Activated naive CD8-positive, alpha-beta T cell treated with anti-CD3 and anti-CD28 coated beads for 36 hours (primary cell): Measurements from ENCODE around the gene TEAD4. TPM values are rescaled to one million over a fixed set of nuclear protein-coding genes. Genes with fewer than 3 reads are reported as not detected.

ENCODE experiments used
- DNase-seq: peaks from one replicate; pipeline ENCODE4 v3.0.0; 2021
- H3K27ac Mint-ChIP-seq: one replicate; pipeline ENCODE4 v1.8.0; 2022; ENCODE audit warnings: mild to moderate bottlenecking, moderate library complexity, mixed read lengths
- H3K27me3 Mint-ChIP-seq: one replicate; pipeline ENCODE4 v1.8.0; 2022; ENCODE audit warnings: mild to moderate bottlenecking, mixed read lengths
- H3K36me3 Mint-ChIP-seq: one replicate; pipeline ENCODE4 v1.8.0; 2021; ENCODE audit warnings: mild to moderate bottlenecking, mixed read lengths
- H3K4me1 Mint-ChIP-seq: one replicate; pipeline ENCODE4 v1.8.0; 2021; ENCODE audit warnings: mixed read lengths
- H3K4me3 Mint-ChIP-seq: one replicate; pipeline ENCODE4 v1.8.0; 2022; ENCODE audit warnings: mild to moderate bottlenecking, moderate library complexity, mixed read lengths
- H3K9me3 Mint-ChIP-seq: one replicate; pipeline ENCODE4 v1.8.0; 2022; ENCODE audit warnings: mixed read lengths
- total RNA-seq, 2 experiments: library from RNA; stranded (reverse); gene quantifications; one replicate each; pipeline ENCODE4 v1.2.3, GENCODE V29; 2021

The TEAD4 gene
- total RNA-seq, 2 experiments from 2014 or later, result 3.4 to 3.7 TPM

DNA sequence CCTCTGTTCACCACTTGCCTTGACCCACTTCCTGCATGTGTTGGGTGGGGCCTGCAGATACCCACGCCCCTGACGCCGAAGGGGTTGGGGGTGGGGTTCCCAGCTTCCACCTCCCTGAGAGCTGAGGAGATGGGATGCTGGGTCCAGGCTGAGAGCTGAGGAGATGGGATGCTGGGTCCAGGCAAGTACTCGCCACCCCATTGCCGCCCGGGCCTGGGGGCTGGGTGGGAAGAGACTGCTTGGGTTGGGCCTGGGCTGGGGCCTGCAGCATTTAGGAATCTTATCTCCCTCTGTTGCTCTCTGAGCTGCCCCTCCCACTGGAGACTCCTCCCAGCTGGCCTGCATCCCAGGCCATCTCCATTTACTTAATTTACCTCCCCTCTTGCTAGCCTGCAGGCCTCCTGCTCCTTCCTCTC, 17.4 kb downstream of the TEAD4 start:
- H3K4me1 Mint-ChIP-seq, result no peaks in the 10 kb centered on the region
- no peaks in the 10 kb centered on the region for H3K9me3 Mint-ChIP-seq
- peaks cover 6% of the 10 kb centered on the region for H3K27me3 Mint-ChIP-seq

DNA sequence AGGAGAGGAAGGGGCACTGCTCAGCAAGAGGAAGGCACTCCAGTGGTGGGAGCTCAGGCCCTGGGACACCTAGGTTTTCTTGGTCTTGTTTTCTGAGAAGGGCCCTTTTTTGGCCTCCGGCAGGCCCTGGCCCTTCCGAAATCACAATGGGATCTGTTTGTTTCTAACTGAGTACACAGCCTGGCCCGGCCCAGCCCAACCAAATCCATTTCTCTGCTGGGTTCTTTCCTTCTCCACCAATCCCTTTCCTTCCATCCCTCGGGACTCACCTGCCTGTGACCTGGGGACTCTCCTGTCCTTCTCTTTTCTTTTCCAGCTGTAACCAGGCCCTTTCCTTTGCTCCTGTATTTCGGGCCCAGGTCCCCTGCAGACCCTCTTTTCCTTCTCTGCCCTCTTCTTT, 18.6 kb downstream of the TEAD4 start:
- Mint-ChIP-seq H3K27ac (no peak overlapping the region), H3K4me3 (no peak overlapping the region), H3K4me1 (no peaks in the 10 kb centered on the region), H3K27me3 (peaks cover 4% of the 10 kb centered on the region), H3K36me3 (no peaks in the 10 kb centered on the region), H3K9me3 (no peaks in the 10 kb centered on the region)
- no peak for DNase-seq

More for the DNA sequence above, 17.4 kb downstream of the TEAD4 start:
- Mint-ChIP-seq H3K4me3 (no peak overlapping the region), H3K36me3 (no peaks in the 10 kb centered on the region), H3K27ac (no peak overlapping the region)
- no peak for DNase-seq

DNA sequence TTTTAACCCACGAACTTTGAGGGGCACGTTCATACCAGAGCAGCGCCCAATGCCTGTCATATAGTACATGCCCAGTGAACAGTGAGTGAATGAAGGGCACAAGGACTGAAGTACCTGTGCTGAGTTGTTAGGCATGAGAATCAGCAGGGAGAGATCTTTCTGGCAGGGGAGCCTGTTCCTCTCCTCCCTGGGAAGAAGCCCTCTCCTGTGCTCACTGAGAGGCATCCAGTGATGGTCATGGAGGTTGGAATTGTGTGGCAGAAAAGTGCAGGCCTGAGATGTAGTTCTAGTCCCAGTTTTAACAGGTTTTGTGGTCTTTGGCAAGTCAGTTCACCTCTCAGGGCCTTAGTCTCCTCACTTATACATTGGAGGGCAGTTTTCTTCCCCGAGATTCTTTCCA, 20.6 kb downstream of the TEAD4 start:
- H3K9me3 Mint-ChIP-seq, result no peaks in the 10 kb centered on the region

DNA sequence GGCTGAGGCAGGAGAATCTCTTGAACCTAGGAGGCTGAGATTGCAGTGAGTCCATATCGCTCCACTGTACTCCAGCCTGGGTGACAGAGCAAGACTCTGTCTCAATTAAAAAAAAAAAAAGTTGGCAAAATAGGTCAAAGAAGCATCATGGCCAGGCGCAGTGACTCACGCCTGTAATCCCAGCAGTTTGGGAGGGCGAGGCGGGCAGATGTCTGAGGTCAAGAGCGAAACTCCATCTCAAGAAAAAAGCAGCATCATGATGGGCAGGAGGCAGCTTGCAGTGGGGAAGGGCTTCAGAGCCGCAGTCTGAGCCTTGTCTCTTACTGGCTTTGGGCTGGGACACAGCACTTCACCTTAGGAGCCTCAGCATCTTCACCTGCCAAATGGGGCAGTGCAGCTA, 21.4 kb downstream of the TEAD4 start:
- H3K27ac Mint-ChIP-seq, result no peak overlapping the region
- H3K9me3 Mint-ChIP-seq, result no peaks in the 10 kb centered on the region
- no peaks in the 10 kb centered on the region for H3K27me3 Mint-ChIP-seq
- H3K4me3 Mint-ChIP-seq, result no peak overlapping the region
- DNase-seq, result no peak
- no peaks in the 10 kb centered on the region for H3K36me3 Mint-ChIP-seq
- H3K4me1 Mint-ChIP-seq, result peaks cover 6% of the 10 kb centered on the region

More for the DNA sequence above, 20.6 kb downstream of the TEAD4 start:
- Mint-ChIP-seq H3K27ac (no peak overlapping the region), H3K4me1 (peaks cover 6% of the 10 kb centered on the region), H3K27me3 (no peaks in the 10 kb centered on the region), H3K36me3 (no peaks in the 10 kb centered on the region), H3K4me3 (no peak overlapping the region)
- DNase-seq, result no peak

DNA sequence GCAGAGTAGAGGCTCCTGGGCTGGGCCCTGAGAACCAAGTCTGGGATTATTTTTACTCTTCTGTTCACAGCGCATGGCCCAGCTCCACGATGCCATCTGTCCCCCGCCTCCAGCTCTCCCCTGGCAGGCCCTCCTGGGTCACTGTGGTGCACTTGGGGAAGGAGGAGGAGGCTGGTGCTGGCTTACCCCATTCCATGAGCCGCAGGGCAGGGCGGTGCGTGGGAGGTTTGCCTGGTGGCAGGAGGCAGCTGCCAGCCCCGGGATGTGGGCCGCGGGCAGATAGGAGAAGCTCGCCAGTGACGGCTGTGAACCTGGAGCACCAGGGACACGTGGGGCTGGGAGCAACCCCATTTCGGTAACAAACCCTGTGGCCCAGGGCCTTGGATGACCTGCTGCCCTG, 23.2 kb downstream of the TEAD4 start:
- Mint-ChIP-seq H3K27ac (no peak overlapping the region), H3K4me3 (no peak overlapping the region), H3K36me3 (no peaks in the 10 kb centered on the region), H3K9me3 (no peaks in the 10 kb centered on the region), H3K4me1 (peaks cover 6% of the 10 kb centered on the region), H3K27me3 (no peaks in the 10 kb centered on the region)
- DNase-seq, result no peak

DNA sequence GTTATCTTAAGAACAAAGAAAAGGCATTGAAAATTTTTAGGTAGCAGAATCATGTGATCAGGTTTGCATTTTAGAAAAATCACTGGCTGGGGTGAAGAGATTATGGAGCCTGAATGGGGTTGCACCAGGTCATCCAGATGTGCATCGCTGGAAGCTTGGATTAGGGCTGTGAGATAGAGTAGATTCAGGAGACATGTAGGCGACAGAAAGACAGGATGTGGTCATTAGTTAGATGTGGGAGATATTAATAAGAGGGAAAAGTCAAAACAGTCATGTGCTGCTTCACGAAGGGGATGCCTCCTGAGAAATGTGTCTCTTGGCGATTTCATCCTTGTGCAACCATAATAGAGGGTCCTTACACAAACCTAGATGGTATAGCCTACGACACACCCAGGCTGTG, 25.1 kb downstream of the TEAD4 start:
- no peaks in the 10 kb centered on the region for H3K27me3 Mint-ChIP-seq
- no peaks in the 10 kb centered on the region for H3K9me3 Mint-ChIP-seq
- no peak for DNase-seq
- no peaks in the 10 kb centered on the region for H3K36me3 Mint-ChIP-seq
- H3K4me1 Mint-ChIP-seq, result peaks cover 6% of the 10 kb centered on the region
- no peak overlapping the region for H3K27ac Mint-ChIP-seq
- no peak overlapping the region for H3K4me3 Mint-ChIP-seq

DNA sequence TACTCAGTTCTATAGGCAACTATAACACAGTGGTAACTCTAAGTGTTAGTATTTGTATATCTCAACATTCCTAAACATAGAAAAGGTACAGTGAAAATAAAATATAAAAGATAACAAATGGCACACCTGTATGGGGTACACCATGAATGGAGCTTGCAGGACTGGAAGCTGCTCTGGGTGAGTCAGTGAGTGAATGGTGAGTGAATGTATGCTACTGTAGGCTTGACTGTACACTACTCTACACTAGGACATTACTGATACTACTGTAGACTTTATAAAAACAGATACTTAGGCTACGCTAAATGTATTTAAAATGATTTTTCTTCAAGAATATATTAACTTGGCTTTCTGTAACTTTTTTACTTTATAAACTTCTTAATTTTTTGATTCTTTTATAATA, 25.5 kb downstream of the TEAD4 start:
- H3K9me3 Mint-ChIP-seq, result peaks cover 1% of the 10 kb centered on the region
- peaks cover 6% of the 10 kb centered on the region for H3K4me1 Mint-ChIP-seq
- H3K4me3 Mint-ChIP-seq, result no peak overlapping the region
- H3K36me3 Mint-ChIP-seq, result peaks cover 1% of the 10 kb centered on the region
- H3K27ac Mint-ChIP-seq, result no peak overlapping the region
- no peaks in the 10 kb centered on the region for H3K27me3 Mint-ChIP-seq
- no peak for DNase-seq

DNA sequence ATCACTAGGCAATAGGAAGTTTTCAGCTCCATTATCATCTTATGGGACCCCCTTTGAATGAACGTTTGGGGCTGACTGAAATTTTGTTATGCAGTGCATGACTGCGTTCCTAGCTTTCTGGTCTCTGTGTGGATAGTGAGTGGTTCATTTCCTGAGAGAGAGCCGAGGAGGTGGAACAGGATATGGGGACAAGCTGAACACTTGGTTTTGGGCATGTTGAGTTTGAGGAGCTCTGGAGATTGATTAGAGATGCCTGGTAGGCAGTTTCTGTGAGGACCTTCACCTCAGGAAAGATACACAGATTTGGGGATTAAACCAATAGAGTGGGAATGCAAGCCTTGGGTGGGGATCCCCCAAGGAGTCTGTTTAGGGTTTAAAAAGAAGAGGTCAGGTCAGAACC, 27.7 kb downstream of the TEAD4 start:
- Mint-ChIP-seq H3K9me3 (peaks cover 8% of the 10 kb centered on the region), H3K4me1 (peaks cover 6% of the 10 kb centered on the region), H3K4me3 (no peak overlapping the region), H3K27ac (no peak overlapping the region), H3K36me3 (peaks cover 2% of the 10 kb centered on the region), H3K27me3 (no peaks in the 10 kb centered on the region)
- no peak for DNase-seq

DNA sequence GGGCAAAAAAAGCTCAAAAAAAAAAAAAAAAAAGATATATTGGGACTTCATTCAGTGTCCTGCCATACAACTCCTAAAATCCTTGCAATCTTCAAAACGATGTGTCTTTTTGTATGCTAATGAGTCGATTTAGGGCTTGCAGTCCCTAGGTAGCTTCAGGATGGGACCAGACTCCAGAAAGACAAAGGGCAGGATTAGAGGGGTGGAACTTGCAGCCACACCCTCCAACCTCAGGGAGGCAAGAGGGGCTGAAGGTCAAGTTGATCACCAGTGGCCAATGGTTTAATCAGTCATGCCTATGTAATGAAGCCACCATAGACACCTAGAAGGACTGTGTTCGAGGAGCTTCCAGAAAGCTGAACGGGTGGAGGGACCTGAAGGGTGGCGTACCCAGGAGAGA, 29.3 kb downstream of the TEAD4 start:
- H3K27ac Mint-ChIP-seq, result no peak overlapping the region
- peaks cover 2% of the 10 kb centered on the region for H3K36me3 Mint-ChIP-seq

DNA sequence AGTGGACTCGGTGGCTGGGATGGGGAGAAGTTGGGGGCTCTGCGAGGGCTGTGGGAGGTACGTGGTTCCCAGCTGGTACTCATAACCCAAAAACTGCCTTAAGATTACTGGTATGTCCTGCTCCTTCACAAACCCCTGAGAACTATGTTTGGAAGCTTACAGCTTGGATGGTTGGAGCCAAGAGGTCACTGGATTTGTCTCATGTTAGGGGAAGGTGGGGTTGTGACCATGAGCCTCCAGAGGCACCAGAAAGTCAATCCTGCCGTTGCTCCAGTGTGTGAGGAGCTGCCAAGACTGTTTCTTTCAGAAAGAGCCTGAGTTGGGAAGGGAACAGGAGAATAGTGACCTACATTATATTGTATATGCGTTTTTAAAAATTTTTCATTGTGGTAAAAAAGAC, 33.5 kb downstream of the TEAD4 start:
- no peak for DNase-seq
- Mint-ChIP-seq H3K9me3 (peaks cover 8% of the 10 kb centered on the region), H3K27ac (no peak overlapping the region), H3K4me3 (no peak overlapping the region), H3K27me3 (no peaks in the 10 kb centered on the region), H3K4me1 (no peaks in the 10 kb centered on the region), H3K36me3 (peaks cover 2% of the 10 kb centered on the region)

More for the DNA sequence above, 29.3 kb downstream of the TEAD4 start:
- no peak for DNase-seq
- Mint-ChIP-seq H3K4me3 (no peak overlapping the region), H3K9me3 (peaks cover 8% of the 10 kb centered on the region), H3K27me3 (no peaks in the 10 kb centered on the region), H3K4me1 (peaks cover 6% of the 10 kb centered on the region)

DNA sequence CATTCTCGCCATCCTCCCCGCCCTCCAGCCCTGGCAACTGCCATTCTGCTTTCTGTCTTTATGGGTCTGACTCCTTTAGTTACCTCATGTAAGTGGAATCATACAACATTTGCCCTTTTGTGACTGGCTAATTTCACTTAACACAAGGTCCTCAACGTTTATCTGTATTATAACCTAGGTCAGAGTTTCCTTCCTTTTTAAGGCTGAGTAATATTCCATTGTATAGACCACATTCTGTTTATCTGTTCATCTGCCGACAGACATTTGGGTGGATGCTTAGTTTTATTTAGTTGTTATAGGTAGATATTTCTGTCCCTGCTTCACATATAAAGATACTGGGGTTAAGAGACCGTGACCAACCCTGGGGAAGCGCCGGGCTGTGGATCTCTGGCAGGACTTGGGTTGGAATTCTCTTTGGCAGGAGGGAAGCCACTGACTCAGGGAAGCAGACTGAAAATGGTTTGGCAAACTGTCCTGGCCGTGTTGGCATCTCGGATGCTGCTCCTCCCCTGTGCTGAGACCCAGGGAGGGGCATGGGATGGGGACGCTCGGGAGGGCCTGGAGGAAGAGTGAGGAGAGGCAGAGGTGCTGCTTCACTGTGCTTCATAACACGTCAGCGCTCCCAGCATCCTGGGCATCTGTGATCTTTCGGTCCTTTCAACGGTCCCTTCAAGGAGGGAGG, 38.9 kb downstream of the TEAD4 start:
- H3K36me3 Mint-ChIP-seq, result no peaks in the 10 kb centered on the region
- no peak overlapping the region for H3K27ac Mint-ChIP-seq
- H3K9me3 Mint-ChIP-seq, result no peaks in the 10 kb centered on the region
- no peak overlapping the region for H3K4me3 Mint-ChIP-seq
- H3K4me1 Mint-ChIP-seq, result no peaks in the 10 kb centered on the region
- DNase-seq, result no peak
- H3K27me3 Mint-ChIP-seq, result no peaks in the 10 kb centered on the region

DNA sequence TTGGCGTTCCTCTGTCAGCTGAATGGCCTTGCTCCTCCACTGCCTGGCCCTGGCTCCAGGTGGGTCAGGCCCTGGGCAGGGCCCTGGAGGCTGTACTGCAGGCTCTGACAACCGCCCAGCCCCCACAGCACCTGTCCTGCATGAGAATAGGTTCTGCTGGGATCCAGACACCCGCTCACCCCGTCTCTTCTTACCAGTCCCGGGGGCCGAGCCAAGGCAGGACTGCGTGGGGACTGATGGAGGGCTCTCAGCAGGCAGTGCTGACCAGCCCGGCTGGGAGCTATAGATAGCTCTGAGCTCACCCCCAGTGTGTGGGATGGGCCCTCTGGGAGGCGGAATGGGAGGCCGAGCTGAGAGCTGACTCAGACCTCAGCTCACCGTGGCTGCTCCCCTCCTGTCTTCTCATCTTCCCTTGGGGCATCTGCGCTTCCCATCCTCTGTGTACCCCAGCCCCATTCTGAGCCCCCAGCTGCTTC, 39.6 kb downstream of the TEAD4 start:
- Mint-ChIP-seq H3K9me3 (no peaks in the 10 kb centered on the region), H3K4me3 (no peak overlapping the region), H3K36me3 (no peaks in the 10 kb centered on the region), H3K4me1 (no peaks in the 10 kb centered on the region), H3K27ac (no peak overlapping the region), H3K27me3 (no peaks in the 10 kb centered on the region)
- no peak for DNase-seq

DNA sequence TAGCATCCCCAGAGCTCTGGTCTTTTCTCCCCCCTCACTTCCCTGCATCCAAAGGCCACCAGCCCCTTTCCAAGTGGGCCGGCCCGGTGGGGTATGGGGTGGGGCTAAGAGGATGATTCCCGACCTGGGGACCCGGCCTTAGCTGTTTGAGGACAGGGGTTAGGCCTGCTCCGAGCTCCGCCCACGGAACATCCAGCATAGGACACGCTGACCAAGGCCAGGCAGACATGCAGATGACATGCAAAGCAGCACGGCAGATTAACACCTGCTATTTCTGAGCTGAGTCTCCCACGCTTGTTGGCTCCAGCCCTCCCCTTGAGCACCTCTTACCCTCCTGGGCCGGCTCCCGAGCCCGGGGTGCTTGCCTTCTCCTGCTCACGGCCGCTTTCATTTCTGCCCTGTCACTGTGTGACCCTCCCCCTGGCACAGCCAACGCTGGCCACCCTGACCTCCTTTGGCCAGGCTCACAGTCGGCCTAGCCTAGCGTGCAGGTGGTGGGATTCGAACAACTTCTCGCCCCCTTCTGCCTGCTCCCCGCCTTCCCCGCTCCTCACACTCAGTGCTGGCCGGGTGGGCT, 40.2 kb downstream of the TEAD4 start:
- Mint-ChIP-seq H3K36me3 (no peaks in the 10 kb centered on the region), H3K4me1 (no peaks in the 10 kb centered on the region), H3K4me3 (no peak overlapping the region), H3K27me3 (no peaks in the 10 kb centered on the region), H3K27ac (no peak overlapping the region), H3K9me3 (no peaks in the 10 kb centered on the region)
- DNase-seq, result no peak

DNA sequence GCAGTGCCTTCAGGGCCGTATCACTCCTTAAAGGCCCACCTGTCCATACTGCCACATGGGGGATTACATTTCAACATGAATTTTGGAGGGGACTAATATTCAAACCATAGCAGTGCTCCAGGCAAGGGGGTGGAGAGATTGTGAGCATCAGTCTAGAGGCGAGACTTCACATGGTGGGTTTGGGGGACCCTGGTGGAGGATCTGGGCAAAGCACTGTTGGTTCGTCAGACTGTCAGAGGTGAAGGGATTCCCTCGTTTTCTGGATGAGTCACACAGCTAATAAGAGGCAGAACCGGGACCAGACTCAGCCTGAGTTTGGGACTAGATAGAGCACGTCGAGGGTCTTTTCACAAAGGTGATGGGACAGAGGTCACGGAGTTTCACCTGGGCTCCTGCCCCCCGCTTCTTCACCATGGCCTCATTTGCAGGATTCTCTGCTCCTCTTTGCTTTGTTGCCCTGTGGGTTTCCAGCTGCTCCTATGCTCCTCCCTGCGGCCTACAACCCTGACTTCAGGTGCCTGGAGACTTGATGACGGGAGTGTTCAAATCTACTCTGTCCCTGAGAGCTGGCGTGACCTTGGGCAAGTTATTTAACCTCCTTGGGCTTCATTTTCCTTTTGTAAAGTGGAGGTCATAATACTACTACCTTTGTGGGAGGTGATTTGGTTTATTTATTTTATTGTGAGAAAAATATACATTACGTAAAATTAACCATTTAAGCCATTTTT, 41.5 kb downstream of the TEAD4 start:
- H3K4me3 Mint-ChIP-seq, result no peak overlapping the region

DNA sequence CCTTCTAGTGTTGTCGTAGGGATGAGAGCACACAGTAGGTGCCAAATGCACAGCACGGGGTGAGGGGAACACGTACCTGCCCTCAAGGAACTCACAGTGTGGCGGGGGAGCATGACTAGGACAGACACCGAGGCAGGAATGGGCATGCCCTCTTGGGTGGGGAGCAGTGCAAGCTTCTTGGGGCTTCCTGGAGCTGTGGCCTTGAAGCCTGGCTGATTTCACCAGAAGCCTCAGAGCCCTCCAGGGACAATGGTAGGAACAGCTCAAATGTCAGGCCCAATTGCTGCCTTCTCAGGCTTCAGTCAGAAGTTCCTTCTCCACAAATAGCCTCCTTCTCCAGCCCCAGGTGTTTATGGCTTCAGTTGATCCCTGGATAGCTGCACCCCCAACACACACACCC, 43.4 kb downstream of the TEAD4 start:
- H3K27ac Mint-ChIP-seq, result no peak overlapping the region
- H3K27me3 Mint-ChIP-seq, result no peaks in the 10 kb centered on the region
- no peaks in the 10 kb centered on the region for H3K4me1 Mint-ChIP-seq
- no peak overlapping the region for H3K4me3 Mint-ChIP-seq
- H3K36me3 Mint-ChIP-seq, result no peaks in the 10 kb centered on the region
- DNase-seq, result no peak
- H3K9me3 Mint-ChIP-seq, result no peaks in the 10 kb centered on the region

More for the DNA sequence above, 41.5 kb downstream of the TEAD4 start:
- Mint-ChIP-seq H3K9me3 (no peaks in the 10 kb centered on the region), H3K27ac (no peak overlapping the region), H3K4me1 (no peaks in the 10 kb centered on the region), H3K36me3 (no peaks in the 10 kb centered on the region), H3K27me3 (no peaks in the 10 kb centered on the region)
- no peak for DNase-seq
